DMS114 treated with DMSO at 0.1 percent for 48 hours (cell line): ENCODE measurements around the gene ADD1.

Experiments
- DNase-seq: peaks from one replicate; lab custom pipeline; 2025; ENCODE audit not compliant: unreplicated experiment; lab: John Stamatoyannopoulos, UW

Gene ADD1

GRCh38 chr4:2879026-2879425, 35.4 kb downstream of the ADD1 start:
- no peak for DNase-seq

- DNase-seq: no peak
Measured at GRCh38 chr4:2881431-2881830, 37.8 kb downstream of the ADD1 start.

GRCh38 chr4:2882341-2882740, 38.7 kb downstream of the ADD1 start:
- no peak for DNase-seq

- DNase-seq: no peak
Measured at GRCh38 chr4:2886161-2886560, 42.5 kb downstream of the ADD1 start.

GRCh38 chr4:2886622-2887021, 43.0 kb downstream of the ADD1 start:
- DNase-seq: no peak

GRCh38 chr4:2887343-2887742, 43.7 kb downstream of the ADD1 start:
- no peak for DNase-seq

- DNase-seq: no peak
Measured at GRCh38 chr4:2888886-2889285, 45.2 kb downstream of the ADD1 start.

GRCh38 chr4:2891294-2891693, 47.6 kb downstream of the ADD1 start:
- DNase-seq: no peak

GRCh38 chr4:2893772-2894171, 50.1 kb downstream of the ADD1 start:
- no peak for DNase-seq

- no peak for DNase-seq
Measured at GRCh38 chr4:2898001-2898400, 54.4 kb downstream of the ADD1 start.

GRCh38 chr4:2900741-2901140, 57.1 kb downstream of the ADD1 start:
- DNase-seq: no peak

GRCh38 chr4:2901186-2901585, 57.5 kb downstream of the ADD1 start:
- DNase-seq: no peak

GRCh38 chr4:2902126-2902525, 58.5 kb downstream of the ADD1 start:
- no peak for DNase-seq

GRCh38 chr4:2905544-2905943, 61.9 kb downstream of the ADD1 start:
- DNase-seq: no peak

- DNase-seq: no peak
Measured at GRCh38 chr4:2906218-2906617, 62.6 kb downstream of the ADD1 start.

- DNase-seq: no peak
Measured at GRCh38 chr4:2907226-2907625, 63.6 kb downstream of the ADD1 start.

GRCh38 chr4:2907706-2908293, 64.2 kb downstream of the ADD1 start:
- no peak for DNase-seq

GRCh38 chr4:2908686-2909085, 65.0 kb downstream of the ADD1 start:
- no peak for DNase-seq

GRCh38 chr4:2909583-2909982, 65.9 kb downstream of the ADD1 start:
- DNase-seq: no peak

- no peak for DNase-seq
Measured at GRCh38 chr4:2910409-2910808, 66.8 kb downstream of the ADD1 start.

GRCh38 chr4:2911868-2912267, 68.2 kb downstream of the ADD1 start:
- no peak for DNase-seq

- no peak for DNase-seq
Measured at GRCh38 chr4:2913168-2913567, 69.5 kb downstream of the ADD1 start.

- no peak for DNase-seq
Measured at GRCh38 chr4:2914256-2915126, 70.8 kb downstream of the ADD1 start.
